ENCODE measurements around the gene FIGLA.

The FIGLA gene

GRCh38 chr2:70817284-70817954, 27.0 kb upstream of the FIGLA start:
- Histone ChIP-seq H3K36me3 (ENCODE audit: control insufficient read depth, insufficient read depth, low read length) (no peaks in the 10 kb centered on the region), H3K79me2 (no peaks in the 10 kb centered on the region), H3K9ac (no peak overlapping the region), H3K4me2 (ENCODE audit: low read length) (no peak overlapping the region), H3K27ac (no peak overlapping the region), H3K9me3 (ENCODE audit: control insufficient read depth, low read length) (no peaks in the 10 kb centered on the region), H3K4me1 (no peaks in the 10 kb centered on the region), H3K27me3 (ENCODE audit: control insufficient read depth, insufficient read depth, low read length) (no peaks in the 10 kb centered on the region), H3K4me3 (ENCODE audit: low read depth, low read length) (no peak overlapping the region), H2AFZ (no peak overlapping the region)
- TF ChIP-seq CTCF (IDR thresholded peaks at IDR 0.05): no peak

GRCh38 chr2:70816726-70817125, 26.3 kb upstream of the FIGLA start:
- no peak overlapping the region for H3K9ac ChIP-seq
- H3K4me3 ChIP-seq (ENCODE audit: low read depth, low read length): no peak overlapping the region
- H3K36me3 ChIP-seq (ENCODE audit: control insufficient read depth, insufficient read depth, low read length): no peaks in the 10 kb centered on the region
- no peak overlapping the region for H3K4me2 ChIP-seq (ENCODE audit: low read length)
- no peak overlapping the region for H3K27ac ChIP-seq
- no peaks in the 10 kb centered on the region for H3K4me1 ChIP-seq
- no peaks in the 10 kb centered on the region for H3K27me3 ChIP-seq (ENCODE audit: control insufficient read depth, insufficient read depth, low read length)
- no peak for TF ChIP-seq CTCF (IDR thresholded peaks at IDR 0.05)
- no peak overlapping the region for H2AFZ ChIP-seq
- H3K9me3 ChIP-seq (ENCODE audit: control insufficient read depth, low read length): no peaks in the 10 kb centered on the region
- H3K79me2 ChIP-seq: no peaks in the 10 kb centered on the region

DNA sequence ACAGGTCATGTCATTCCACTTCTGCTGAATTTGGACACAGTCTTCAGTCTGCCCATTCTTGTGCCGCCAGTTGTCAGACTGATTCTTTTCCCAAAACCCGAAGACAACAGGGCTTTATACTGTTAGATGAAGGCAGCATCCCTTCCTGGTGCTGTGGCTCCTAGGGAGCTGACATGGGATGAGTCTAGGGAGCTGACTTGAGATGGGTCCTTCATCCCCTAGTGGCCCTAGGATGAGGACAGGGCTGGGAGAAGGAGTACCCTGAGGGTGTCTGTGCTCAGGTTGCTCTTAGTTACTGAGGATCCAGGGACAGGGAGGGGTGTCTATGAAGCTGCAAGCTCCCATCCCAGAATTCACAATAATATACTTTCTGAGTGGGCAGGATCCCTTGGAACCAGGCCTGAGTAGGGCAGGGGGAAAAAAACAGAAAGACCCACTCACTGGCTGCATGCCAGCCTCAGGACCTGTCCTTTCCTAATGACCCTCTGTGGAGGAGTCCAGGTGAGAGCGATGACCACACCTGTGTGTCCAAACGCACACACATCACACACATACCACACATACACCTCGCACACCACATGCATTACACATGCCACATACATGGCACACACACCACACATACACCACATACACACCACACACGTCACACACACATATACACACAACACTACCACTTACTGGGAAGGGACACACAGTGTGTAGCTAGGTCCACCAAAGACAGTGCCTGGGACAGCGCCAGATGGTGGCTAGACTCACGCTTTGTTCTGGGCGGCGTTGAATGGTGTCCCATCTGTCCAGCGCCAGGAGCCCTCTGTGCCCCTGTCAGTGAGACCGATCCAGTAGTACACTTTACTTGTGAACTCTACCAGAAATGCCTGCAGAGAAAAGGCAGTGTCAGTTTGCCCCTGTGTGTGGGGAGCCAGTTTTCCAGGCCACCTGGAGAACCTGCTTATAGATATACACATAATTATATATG, 18.8 kb upstream of the FIGLA start:
- no peak for TF ChIP-seq CTCF (IDR thresholded peaks at IDR 0.05)
- Histone ChIP-seq H3K4me3 (ENCODE audit: low read depth, low read length) (no peak overlapping the region), H3K79me2 (no peaks in the 10 kb centered on the region), H3K9ac (no peak overlapping the region), H3K9me3 (ENCODE audit: control insufficient read depth, low read length) (no peaks in the 10 kb centered on the region), H3K27ac (no peak overlapping the region), H3K4me1 (no peaks in the 10 kb centered on the region), H2AFZ (no peak overlapping the region), H3K27me3 (ENCODE audit: control insufficient read depth, insufficient read depth, low read length) (no peaks in the 10 kb centered on the region), H3K36me3 (ENCODE audit: control insufficient read depth, insufficient read depth, low read length) (no peaks in the 10 kb centered on the region), H3K4me2 (ENCODE audit: low read length) (no peak overlapping the region)

DNA sequence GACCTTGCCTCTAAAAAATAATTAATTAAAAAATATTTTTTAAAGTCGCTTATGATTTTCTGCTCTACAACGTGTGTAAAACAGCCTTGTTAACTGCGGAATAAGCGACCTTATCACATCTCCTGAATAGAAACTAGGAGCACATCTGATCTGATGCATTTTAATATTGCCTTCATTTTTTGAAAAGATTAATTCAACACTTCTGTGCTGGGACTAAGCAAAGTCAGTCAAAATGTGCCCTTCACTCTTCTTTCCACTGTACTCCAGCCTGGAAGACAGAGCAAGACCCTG, 17.3 kb upstream of the FIGLA start:
- Histone ChIP-seq H3K9ac (no peak overlapping the region), H2AFZ (no peak overlapping the region), H3K79me2 (no peaks in the 10 kb centered on the region), H3K4me3 (ENCODE audit: low read depth, low read length) (no peak overlapping the region), H3K27me3 (ENCODE audit: control insufficient read depth, insufficient read depth, low read length) (no peaks in the 10 kb centered on the region), H3K36me3 (ENCODE audit: control insufficient read depth, insufficient read depth, low read length) (no peaks in the 10 kb centered on the region), H3K27ac (no peak overlapping the region), H3K9me3 (ENCODE audit: control insufficient read depth, low read length) (no peaks in the 10 kb centered on the region), H3K4me2 (ENCODE audit: low read length) (no peak overlapping the region), H3K4me1 (no peaks in the 10 kb centered on the region)
- no peak for TF ChIP-seq CTCF (IDR thresholded peaks at IDR 0.05)

Measured in parathyroid adenoma (tissue), 2 donors.